SK-MEL-5 (cell line): ENCODE data around the gene ACAD9. TPM values are rescaled to one million over a fixed set of nuclear protein-coding genes. Genes with fewer than 3 reads are reported as not detected.
"Not testable (repeated sequence)": the region's sequence is repeated elsewhere in the genome, so short reads cannot be mapped to it uniquely, and the experiment has no call there.

ENCODE experiments used
- DNase-seq: peaks from one replicate; pipeline ENCODE4 v3.0.0-alpha.2; 2016; ENCODE audit warnings: low read depth, low spot score
- in situ Hi-C: cut with HindIII; loops from 2 replicates; pipeline ENCODE4 v1.10.0; 2016; ENCODE audit warnings: low sequenced_read_pairs, high pct_unique_total_duplicates, low pct_unique_long_range_greater_than_20kb
- polyA plus RNA-seq, 2 experiments: library from polyadenylated mRNA; depleted of rRNA; stranded (reverse); fragments of >200 nt; gene quantifications; 2 replicates each; pipeline ENCODE4 v1.2.3, GENCODE V29; 2015
- total RNA-seq: library from RNA; depleted of rRNA; stranded (reverse); fragments of >200 nt; shearing (Covaris generic); gene quantifications from 2 replicates; pipeline ENCODE4 v1.2.3, GENCODE V29; 2014; rRNA removed

ACAD9 gene
- 28.6 and 31.7 TPM in 2 replicates for total RNA-seq
- 37.8 and 45.2 TPM in 2 replicates for polyA plus RNA-seq (2015; cell fraction: cytosol; rRNA removed)
- 104 and 156 TPM in 2 replicates for polyA plus RNA-seq (2015; cell fraction: nucleus; rRNA removed)

DNA sequence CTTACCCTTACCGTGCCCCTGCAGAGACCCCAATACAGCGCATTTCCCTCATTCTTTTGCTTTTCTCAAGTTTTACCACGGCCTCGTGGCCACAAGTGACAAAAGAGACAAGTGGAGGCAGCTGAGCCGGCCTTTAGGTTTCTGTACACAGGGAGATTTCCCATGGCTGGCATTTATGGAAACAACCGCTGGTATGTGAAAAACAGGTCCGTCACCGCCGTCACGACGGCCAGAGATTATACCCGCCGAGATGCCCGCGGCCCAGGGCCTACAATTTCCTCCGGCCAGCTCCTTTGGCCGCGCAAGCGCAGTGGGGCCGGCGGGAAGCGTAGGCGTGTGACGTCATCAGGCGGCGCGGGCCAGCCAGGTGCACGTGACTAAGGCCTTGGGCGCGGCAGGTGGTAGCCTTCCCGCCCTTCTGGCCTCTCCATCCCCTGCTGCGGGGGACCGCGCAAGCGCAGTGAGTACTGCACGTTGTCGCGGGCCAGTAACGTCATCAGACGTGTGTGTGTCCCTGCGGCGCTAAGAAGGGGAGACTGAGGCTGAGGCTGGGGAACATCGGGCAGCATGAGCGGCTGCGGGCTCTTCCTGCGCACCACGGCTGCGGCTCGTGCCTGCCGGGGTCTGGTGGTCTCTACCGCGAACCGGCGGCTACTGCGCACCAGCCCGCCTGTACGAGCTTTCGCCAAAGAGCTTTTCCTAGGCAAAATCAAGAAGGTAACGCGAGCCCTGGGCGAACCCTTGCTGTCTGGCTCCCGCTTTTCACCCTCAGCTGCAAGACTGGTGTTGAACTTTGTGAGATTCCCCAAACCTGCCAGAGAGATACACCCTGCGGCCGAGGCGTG, at the start of gene ACAD9:
Gene ACAD9 (plus strand): TSS at position 496 of the 845 bp plus-strand sequence. CDS start 72 bp downstream, at position 568.
- in situ Hi-C loops = no loop called here
- peak; percentile 98 for DNase-seq

DNA sequence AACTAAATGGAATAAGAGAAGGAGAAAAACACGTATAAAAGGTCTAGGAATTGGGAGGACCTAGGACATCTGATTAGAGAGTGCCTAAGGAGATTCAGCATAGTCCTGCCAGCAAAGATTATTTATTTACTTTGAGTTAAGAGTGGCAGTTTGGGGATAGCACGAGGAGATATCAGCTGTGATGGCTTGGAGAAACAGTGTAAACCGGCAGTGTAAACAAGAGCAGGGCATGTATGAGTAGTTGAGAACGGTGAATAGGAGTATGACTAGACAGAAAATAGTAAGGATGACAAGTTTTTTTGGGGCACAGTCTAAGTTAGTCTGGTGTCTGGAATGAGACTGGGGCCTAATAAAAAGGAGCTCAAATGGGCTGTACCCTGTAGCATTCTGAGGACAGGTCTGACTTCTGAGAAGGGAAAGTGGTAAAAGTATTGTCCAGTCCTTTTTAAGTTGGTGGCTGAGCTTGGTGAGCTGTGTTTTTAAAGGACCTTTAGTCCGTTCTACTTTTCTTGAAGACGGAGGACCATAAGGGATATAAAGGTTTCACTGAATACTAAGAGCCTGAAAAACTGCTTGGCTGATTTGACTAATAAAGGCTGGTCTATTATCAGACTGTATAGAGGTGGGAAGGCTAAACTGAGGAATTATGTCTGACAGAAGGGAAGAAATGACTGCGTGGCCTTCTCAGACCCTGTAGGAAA, 49.3 kb upstream of the ACAD9 start:
- in situ Hi-C loops, DNase-seq: not testable (repeated sequence)

DNA sequence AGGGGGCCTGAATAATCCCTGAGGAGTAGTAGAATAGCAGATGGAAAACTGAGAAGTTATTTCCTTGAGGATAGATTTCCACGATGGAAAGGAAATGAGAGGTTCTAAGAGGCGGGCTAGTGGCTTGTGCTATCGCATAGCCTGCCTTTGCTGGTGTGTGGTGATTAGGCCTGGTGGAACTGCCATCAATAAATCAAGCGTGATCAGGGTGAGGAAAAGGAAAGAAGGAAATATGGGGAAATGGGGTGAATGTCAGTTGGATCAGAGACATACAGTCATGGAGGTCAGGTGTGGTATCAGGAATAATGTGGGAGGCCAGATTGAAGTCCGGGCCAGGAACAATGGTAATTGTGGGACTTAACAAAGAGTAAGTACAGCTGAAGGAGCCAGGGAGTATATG, 48.7 kb upstream of the ACAD9 start:
- in situ Hi-C loops, DNase-seq: not testable (repeated sequence)

DNA sequence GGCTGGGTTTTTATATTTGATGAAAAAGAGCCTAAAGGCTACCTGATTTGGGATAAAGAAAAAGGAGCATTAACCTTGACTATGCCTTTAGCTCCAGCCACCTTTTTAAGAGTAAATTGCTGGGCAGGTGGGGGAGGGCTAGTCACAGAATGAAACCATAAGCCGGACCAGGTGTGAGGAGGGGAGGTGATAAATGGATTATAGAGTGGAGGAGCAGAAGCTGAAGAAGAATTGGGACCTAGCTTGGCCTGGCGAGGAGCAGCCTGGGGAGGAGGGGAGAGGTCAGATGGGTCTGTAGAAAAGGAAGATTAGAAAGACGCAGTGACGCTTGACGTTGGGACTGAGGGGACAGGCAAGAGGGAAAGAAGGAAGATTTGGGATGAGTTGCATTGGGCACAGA, 46.4 kb upstream of the ACAD9 start:
- DNase-seq = not testable (repeated sequence)

DNA sequence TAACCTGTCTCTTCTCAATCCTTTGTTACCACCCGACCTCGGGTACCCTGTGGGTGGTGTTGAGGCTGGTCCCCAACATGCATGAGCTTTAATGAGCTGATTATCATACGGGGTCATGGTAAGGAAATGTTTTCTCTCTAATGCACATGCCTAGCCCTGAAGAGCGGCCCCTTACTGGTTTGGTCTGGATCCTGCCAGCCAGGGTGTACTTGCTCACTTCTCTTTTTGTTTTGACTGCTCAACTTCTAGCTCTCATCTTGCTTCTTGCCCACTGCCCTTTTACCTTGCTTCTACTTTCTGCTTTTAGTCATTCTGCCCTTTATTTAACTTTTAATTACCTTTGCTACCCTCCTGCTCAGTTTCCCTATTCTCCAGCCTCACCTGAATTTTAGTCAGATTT, 44.3 kb upstream of the ACAD9 start:
- DNase-seq = no peak
- in situ Hi-C loops = no loop called here

More for the DNA sequence above, 46.4 kb upstream of the ACAD9 start:
- in situ Hi-C loops = not testable (repeated sequence)

DNA sequence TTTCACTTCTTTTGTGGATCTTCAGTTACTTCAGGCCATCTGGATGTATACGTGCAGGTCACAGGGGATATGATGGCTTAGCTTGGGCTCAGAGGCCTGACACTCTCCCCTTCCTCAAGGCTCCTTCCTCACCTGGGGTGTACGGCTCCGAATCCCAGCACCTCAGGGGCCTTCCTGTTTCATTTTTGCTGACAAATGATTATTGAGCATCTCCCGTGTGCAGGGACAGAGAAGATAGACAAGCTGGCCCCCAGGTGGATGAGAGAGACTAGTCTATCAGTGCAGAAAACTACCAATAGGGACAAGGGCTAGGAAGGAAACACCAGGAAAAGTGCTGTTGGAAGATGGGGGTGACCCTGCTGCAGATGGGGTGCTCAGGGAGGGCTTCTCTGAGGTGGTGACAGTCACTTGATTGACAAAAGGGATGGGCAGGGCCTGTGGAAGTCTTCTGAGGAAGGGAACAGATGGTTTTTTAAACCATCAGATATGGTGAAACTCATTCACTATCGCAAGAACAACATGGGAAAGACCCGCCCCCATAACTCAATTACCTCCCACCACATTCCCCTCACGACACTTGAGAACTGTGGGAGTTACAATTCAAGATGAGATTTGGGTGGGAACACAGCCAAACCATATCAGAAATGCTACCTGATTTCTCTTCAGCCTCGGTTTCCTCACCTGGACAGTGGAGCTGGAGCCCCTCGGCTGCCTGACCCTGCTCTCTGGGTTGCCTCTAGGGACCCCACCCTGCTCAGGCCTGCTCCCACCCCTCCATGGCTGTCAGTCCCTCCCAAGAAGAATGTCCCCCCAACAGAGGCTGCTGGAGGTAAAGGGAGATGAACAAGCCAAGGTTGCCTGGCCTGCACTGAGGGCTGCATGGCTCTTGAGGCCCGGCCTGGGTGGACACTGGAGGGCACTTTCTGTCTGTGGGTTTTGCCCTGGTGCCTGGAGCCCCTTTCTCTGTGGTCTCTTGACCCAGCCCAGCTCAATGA, 37.2 kb upstream of the ACAD9 start:
- in situ Hi-C loops = no loop called here
- DNase-seq = no peak

DNA sequence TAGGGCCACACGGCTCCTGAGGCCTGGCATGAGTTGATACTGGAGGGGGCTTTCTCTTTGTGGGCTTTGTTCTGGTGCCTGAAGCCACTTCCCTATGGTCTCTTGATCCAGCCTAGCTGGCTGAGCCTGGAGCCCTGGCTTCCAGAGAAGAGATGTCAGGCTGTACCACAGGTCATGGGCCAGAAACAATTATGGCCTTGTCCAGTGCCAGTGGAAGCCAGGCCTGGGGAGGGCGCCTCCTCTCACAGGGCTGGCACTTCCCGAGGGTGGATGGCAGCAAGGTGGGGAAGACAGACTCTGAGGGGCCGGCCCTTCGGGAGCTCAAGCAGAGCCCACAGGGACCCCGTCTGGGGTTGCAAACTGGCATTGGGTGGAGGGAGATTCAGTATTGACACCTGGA, 34.9 kb upstream of the ACAD9 start:
- DNase-seq = no peak
- in situ Hi-C loops = no loop called here

GRCh38 chr3:128845119-128845777, 34.2 kb upstream of the ACAD9 start:
- in situ Hi-C loops = no loop called here
- no peak for DNase-seq

DNA sequence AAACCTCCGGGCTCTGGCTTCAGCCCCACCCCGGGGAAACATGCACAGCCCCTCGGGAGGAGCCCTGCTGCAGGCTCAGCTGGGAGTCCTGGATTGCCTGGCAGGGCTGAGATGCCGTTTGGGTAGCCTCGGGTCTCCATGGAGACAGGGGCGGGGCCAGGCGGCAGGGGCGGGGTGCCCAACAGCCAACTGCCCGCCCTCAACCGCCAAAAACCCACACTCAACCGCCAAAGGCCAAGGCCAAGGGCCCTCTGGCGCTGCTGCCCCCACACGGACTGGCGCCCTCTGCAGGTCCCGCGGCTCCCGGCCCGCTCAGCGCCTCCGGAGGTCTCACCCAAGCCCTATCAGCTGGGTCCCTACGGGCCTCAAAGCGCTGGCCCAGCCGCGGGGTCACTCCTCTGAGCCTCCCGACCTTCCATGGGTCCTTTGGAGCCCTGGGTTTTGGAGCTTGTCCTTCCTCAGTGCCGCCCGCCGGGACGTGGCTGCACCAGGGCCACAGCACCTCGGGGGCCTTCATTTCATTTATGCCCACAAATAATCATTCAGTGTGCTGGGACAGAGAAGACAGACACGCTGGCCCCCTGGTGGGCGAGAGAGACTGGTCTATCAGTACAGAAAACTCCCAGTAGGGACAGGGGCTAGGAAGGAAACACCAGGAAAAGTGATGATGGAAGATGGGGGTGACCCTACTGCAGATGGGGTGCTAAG, 33.5 kb upstream of the ACAD9 start:
- DNase-seq = peak; percentile 72
- in situ Hi-C loops = no loop called here

GRCh38 chr3:128846486-128846891, 32.9 kb upstream of the ACAD9 start:
- DNase-seq = no peak
- in situ Hi-C loops = no loop called here

DNA sequence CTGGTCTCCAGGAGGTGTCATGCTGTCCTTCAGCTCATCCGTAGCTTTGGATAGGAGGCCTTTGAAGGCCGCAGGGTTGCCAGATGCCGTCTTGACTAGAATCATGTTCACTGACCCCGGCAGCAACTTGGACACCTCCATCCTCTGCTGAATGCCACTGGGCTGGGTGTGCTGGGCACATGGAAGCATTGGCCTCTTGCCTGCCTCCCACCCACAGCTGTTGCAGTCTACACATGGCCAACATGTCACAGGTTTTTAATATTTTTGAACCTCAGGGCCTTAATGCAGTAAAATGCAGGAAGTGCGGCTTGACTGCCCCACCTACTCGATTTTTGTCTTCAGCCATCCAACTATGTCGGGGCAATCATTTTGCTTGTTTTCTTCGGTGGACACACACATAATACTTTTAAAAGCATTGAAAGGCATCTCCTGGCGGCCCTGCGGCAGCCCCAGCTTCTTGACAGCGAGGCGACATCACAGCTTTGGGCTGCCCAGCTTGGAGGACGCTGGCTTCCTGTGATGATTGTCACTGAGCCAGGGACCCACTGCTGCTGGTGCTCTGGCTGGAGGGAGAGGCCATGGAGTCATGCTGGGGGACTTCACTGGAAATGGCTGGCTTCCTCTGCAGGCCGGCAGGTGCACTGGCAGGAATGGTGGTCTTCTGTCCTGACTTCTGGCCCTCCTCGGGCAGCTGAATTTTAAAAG, 31.6 kb upstream of the ACAD9 start:
- in situ Hi-C loops = no loop called here
- no peak for DNase-seq

DNA sequence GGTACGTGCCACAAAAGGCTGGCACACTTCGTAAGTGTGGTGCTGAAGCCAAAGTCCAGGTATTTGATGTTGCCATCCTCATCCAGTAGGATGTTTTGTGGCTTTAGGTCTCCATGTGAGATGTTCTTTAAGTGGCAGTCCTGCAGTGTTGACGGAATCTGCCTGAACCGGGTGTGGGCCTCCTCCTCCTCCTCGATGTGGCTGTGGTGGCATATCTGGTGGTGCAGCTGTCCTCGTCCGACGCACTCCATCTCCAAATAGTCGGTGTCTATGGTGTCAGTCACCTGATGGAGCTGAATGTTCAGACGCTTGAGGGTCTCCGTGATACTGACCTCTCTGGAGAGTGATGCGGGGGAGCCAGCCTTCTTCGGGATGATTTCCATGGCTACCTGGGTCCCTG, 30.5 kb upstream of the ACAD9 start:
- DNase-seq = no peak
- in situ Hi-C loops = no loop called here

DNA sequence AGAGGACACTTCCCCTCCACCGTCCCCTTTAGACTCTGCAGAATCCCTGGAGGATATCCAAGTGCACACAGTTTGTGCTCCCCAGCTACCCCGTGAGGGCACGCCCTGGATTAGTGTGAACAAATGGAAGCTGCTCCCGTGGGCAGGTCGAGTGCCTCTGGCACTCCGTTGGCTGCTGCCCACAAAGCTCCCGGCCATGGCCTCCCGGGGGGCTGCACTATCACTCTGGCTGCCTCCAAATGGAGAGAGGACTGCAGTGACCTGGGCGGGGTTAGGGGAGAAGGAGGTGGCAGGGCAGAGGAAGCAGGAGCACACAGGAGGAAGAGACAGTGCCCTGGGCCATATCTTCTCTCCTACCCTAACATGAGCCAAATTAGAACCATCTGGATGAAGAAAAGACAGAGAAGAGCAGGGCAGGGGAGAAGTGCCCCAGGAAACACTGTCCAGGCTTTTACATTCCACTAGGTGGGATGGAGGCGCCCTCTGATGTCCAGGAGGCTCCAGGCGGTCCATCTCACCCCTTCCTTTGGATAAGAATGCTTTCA, 29.4 kb upstream of the ACAD9 start:
- peak; percentile 23 for DNase-seq
- in situ Hi-C loops = no loop called here

GRCh38 chr3:128850544-128850943, 28.9 kb upstream of the ACAD9 start:
- in situ Hi-C loops = no loop called here
- DNase-seq = no peak

GRCh38 chr3:128851601-128852000, 27.8 kb upstream of the ACAD9 start:
- in situ Hi-C loops = no loop called here
- DNase-seq = no peak

DNA sequence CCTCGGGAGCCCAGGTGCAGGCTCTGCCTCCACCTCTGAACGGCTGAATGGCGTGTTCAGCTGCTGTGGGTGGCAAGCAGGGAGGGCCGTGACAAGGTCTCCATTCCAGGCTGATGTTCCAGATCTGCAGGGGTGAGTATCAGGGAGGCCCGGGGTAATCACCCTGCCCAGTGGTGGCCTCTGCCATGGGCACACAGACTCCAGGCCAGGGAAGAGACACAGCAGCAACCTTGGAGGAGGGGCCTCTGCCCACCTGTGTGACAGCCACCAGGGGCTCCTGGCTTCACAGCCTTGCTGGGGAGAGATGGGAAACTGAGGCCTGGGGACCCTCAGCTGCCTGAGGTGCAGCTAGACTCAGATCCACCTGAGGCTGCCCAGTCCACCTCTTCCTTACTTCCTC, 25.6 kb upstream of the ACAD9 start:
- no peak for DNase-seq
- in situ Hi-C loops = no loop called here
